HAP-1 (cell line): Measurements from ENCODE around the gene MUL1.
"Not testable (repeated sequence)": the region's sequence is repeated elsewhere in the genome, so short reads cannot be mapped to it uniquely, and the experiment has no call there.

ENCODE experiments used
- DNase-seq, 2 experiments: peaks; one replicate each; pipeline ENCODE4 v3.0.0-alpha.2; 2016 to 2020; ENCODE audit warnings: low spot score in 2 of 2
- H3K27me3 ChIP-seq: fragments of 250-450 bp; sonication (Bioruptor Pico); 2 replicates; pipeline ENCODE4 v1.5.1; 2020; ENCODE audit warnings: low read depth, mild to moderate bottlenecking, moderate library complexity
- H3K36me3 ChIP-seq: fragments of 250-450 bp; sonication (Bioruptor Pico); replicated peaks from 2 replicates; pipeline ENCODE4 v1.5.1; 2020; ENCODE audit warnings: mild to moderate bottlenecking
- H3K4me1 ChIP-seq: fragments of 250-450 bp; sonication (Bioruptor Pico); 2 replicates; pipeline ENCODE4 v1.5.1; 2020; ENCODE audit warnings: mild to moderate bottlenecking
- H3K4me3 ChIP-seq: fragments of 250-450 bp; sonication (Bioruptor Pico); 2 replicates; pipeline ENCODE4 v1.5.1; 2020; ENCODE audit warnings: mild to moderate bottlenecking, moderate library complexity
- H3K9me3 ChIP-seq: fragments of 250-450 bp; sonication (Bioruptor Pico); 2 replicates; pipeline ENCODE4 v1.5.1; 2020; ENCODE audit warnings: mild to moderate bottlenecking, moderate library complexity
- in situ Hi-C: fragments of 300-500 bp; cut with MboI; formaldehyde crosslinking; loops from 3 replicates; pipeline ENCODE4 v1.14.3; 2020; ENCODE audit warnings: low sequenced_read_pairs, inconsistent platforms, mixed read lengths

Gene MUL1

GRCh38 chr1:20499105-20499504 is 8.8 kb downstream of the MUL1 start:
- no peak for DNase-seq
- H3K27me3 ChIP-seq, result no peaks in the 10 kb centered on the region
- H3K4me1 ChIP-seq, result peaks cover 3% of the 10 kb centered on the region; the same call in 1 of the 2 replicates
- H3K4me3 ChIP-seq, result no peak overlapping the region
- H3K9me3 ChIP-seq, result no peaks in the 10 kb centered on the region
- peaks cover 47% of the 10 kb centered on the region for H3K36me3 ChIP-seq
- in situ Hi-C loops, result loop anchor here (5.0 kb wide), 1 partner anchor 582 kb away; no protein-coding TSS in a partner anchor

- Histone ChIP-seq H3K9me3 (no peaks in the 10 kb centered on the region), H3K36me3 (peaks cover 42% of the 10 kb centered on the region), H3K27me3 (no peaks in the 10 kb centered on the region), H3K4me3 (no peak overlapping the region), H3K4me1 (peaks cover 6% of the 10 kb centered on the region; the same call in 1 of the 2 replicates)
- DNase-seq, result no peak
- in situ Hi-C loops, result loop anchor here (5.0 kb wide), 1 partner anchor 581 kb away; no protein-coding TSS in a partner anchor
Observed at GRCh38 chr1:20498116-20498515, 9.8 kb downstream of the MUL1 start.

DNA sequence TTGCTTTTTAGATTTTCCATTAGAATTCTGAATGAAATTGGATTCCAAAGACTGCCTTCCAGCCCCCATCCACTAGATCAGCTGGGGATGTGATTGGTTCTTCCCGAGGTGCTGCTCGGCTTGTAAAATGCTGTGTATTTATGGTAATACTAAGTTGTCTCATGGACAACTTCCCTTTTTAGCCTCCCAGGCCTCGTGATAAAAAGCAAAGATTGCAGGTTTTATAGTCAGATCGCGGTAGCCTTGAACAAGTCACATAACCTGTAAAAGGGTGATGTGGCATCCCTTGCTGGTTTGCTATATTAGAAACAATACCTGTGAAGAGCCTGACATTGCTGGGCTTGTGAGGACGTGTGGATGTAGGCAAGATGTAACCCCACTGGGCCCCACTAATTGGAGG is 10.4 kb downstream of the MUL1 start:
- in situ Hi-C loops, result loop anchor here (5.0 kb wide), 1 partner anchor 580 kb away; no protein-coding TSS in a partner anchor
- DNase-seq, result no peak

GRCh38 chr1:20496725-20497383 is 11.1 kb downstream of the MUL1 start:
- not testable (repeated sequence) for DNase-seq, H3K9me3 ChIP-seq, H3K27me3 ChIP-seq, H3K4me1 ChIP-seq, H3K4me3 ChIP-seq
- in situ Hi-C loops, result loop anchor here (5.0 kb wide), 1 partner anchor 580 kb away; no protein-coding TSS in a partner anchor
- peaks cover 30% of the 10 kb centered on the region for H3K36me3 ChIP-seq

More for the DNA sequence above, 10.4 kb downstream of the MUL1 start:
- Histone ChIP-seq H3K36me3 (peaks cover 36% of the 10 kb centered on the region), H3K27me3 (no peaks in the 10 kb centered on the region), H3K9me3 (no peaks in the 10 kb centered on the region), H3K4me3 (no peak overlapping the region), H3K4me1 (peaks cover 6% of the 10 kb centered on the region; the same call in 1 of the 2 replicates)

- Histone ChIP-seq H3K4me1 (peaks cover 6% of the 10 kb centered on the region; the same call in 1 of the 2 replicates), H3K9me3 (no peaks in the 10 kb centered on the region), H3K27me3 (no peaks in the 10 kb centered on the region), H3K36me3 (peaks cover 24% of the 10 kb centered on the region), H3K4me3 (no peak overlapping the region)
- DNase-seq, result no peak
- in situ Hi-C loops, result loop anchor here (5.0 kb wide), 1 partner anchor 579 kb away; no protein-coding TSS in a partner anchor
Observed at GRCh38 chr1:20496241-20496661, 11.7 kb downstream of the MUL1 start.

DNA sequence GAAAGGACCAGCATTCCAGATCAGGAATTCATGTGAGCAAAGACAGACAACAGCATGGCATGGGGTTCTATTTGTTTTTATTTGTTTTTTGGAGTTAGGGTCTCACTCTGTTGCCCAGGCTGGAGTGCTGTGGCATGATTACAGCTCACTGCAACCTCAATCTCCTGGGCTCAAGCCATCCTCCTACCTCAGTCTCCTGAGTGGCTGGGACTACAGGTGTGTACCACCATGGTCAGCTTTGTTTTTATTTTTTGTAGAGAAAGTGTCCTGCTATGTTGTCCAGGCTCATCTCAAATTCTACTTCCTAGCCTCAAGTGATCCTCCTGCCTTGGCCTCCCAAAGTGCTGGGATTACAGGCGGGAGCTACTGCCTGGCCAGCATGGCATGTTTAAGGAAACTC is 12.3 kb downstream of the MUL1 start:
- peaks cover 6% of the 10 kb centered on the region; the same call in 1 of the 2 replicates for H3K4me1 ChIP-seq
- in situ Hi-C loops, result loop anchor here (5.0 kb wide), 1 partner anchor 578 kb away; no protein-coding TSS in a partner anchor

GRCh38 chr1:20494609-20495311 is 13.2 kb downstream of the MUL1 start:
- no peaks in the 10 kb centered on the region for H3K27me3 ChIP-seq
- H3K4me1 ChIP-seq, result peaks cover 6% of the 10 kb centered on the region; the same call in 1 of the 2 replicates
- H3K4me3 ChIP-seq, result no peak overlapping the region
- DNase-seq, result no peak
- in situ Hi-C loops, result loop anchor here (5.0 kb wide), 3 partner anchors 132 to 577 kb away; no protein-coding TSS in a partner anchor
- peaks cover 9% of the 10 kb centered on the region for H3K36me3 ChIP-seq
- no peaks in the 10 kb centered on the region for H3K9me3 ChIP-seq

More for the DNA sequence above, 12.3 kb downstream of the MUL1 start:
- peaks cover 18% of the 10 kb centered on the region for H3K36me3 ChIP-seq
- no peak overlapping the region for H3K4me3 ChIP-seq
- no peak for DNase-seq
- no peaks in the 10 kb centered on the region for H3K27me3 ChIP-seq
- H3K9me3 ChIP-seq, result no peaks in the 10 kb centered on the region

DNA sequence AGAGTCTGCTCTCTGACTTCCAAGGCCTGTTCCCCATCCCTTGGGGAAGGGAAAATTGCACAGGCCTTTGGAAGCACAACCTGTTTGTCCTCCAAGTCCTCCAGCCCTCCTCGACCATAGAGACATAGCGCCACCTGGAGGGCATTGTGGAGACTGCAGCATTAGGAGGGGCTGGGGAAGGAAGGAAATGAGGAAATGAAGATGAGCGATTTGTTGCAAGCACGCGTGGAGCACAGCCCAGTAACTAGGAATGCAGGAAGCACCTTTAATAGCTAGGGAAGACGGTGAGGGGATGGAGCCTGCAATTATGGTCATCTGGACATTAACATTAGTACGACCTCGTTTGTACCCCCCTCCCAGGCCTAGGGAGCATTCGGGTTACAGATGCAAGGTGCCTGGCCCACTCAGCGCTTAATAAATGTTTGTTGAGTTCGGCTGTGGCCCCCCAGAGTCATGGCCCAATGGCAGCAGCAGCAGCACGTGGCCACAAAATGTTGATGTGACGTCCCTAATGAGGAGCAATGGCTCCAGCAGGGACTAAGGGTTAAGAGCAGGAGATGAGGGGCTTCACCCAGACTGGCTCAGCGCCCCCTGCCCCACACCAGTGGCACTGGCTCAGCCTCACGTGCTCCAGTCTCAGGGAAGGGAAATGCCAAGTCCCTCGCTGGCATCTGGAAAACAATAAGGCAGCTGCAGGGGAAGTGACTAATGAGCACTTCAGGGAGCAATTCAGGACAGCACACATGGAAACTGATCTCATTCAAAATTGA is 13.9 kb downstream of the MUL1 start:
- H3K36me3 ChIP-seq, result peaks cover 1% of the 10 kb centered on the region
- in situ Hi-C loops, result loop anchor here (5.0 kb wide), 2 partner anchors 132 to 277 kb away; no protein-coding TSS in a partner anchor
- peaks cover 6% of the 10 kb centered on the region; the same call in 1 of the 2 replicates for H3K4me1 ChIP-seq
- no peaks in the 10 kb centered on the region for H3K9me3 ChIP-seq
- DNase-seq, result peak; percentile 59 to 90
- no peaks in the 10 kb centered on the region for H3K27me3 ChIP-seq
- H3K4me3 ChIP-seq, result no peak overlapping the region

DNA sequence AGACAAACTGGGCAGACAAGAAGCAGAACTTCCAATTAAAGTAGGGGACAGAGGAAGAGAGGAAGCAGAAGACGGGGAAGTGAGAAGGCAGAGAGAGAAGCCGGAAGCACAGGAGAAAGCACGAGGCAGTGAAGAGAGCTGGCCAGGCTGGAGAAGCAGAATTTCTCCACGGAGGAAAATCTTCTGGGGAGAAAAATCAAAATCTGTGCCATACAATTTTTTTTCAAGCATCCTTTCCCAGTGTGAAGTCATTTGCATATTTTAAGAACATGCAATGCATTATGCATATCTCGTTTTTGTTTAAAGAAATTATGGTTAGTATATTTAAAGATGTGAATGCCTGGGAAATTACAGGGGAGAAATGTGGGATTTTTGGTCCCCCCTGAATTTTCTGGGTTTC is 14.6 kb downstream of the MUL1 start:
- H3K4me1 ChIP-seq, result peaks cover 6% of the 10 kb centered on the region; the same call in 1 of the 2 replicates
- in situ Hi-C loops, result loop anchor here (5.0 kb wide), 2 partner anchors 131 to 276 kb away; no protein-coding TSS in a partner anchor
- DNase-seq, result no peak

DNA sequence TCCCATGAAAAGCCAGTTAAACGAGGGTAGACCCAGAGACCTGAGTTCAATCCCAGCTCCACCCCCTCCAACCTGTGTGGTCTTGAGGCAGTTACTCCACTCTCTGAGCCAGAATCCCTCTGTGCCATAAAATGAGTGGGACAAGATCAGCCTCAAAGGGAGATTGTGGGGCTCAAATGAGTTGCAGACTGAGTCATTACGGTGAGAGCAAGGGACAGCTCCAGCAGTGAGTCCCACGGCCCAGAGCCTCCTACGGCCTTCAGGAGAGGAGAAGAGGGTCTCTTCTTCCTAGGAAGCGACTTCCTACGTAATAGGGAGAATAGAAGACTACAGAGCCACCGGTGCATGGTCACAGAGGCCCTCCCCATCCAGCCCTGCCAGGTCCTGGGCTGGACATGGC is 15.2 kb downstream of the MUL1 start:
- no peaks in the 10 kb centered on the region for H3K27me3 ChIP-seq
- no peak for DNase-seq
- H3K9me3 ChIP-seq, result no peaks in the 10 kb centered on the region
- H3K4me3 ChIP-seq, result no peak overlapping the region
- in situ Hi-C loops, result loop anchor here (5.0 kb wide), 2 partner anchors 130 to 275 kb away; no protein-coding TSS in a partner anchor
- no peaks in the 10 kb centered on the region; the same call in 1 of the 2 replicates for H3K36me3 ChIP-seq
- peaks cover 6% of the 10 kb centered on the region; the same call in 1 of the 2 replicates for H3K4me1 ChIP-seq

More for the DNA sequence above, 14.6 kb downstream of the MUL1 start:
- Histone ChIP-seq H3K4me3 (no peak overlapping the region), H3K36me3 (no peaks in the 10 kb centered on the region; the same call in 1 of the 2 replicates), H3K9me3 (no peaks in the 10 kb centered on the region), H3K27me3 (no peaks in the 10 kb centered on the region)

- peaks cover 6% of the 10 kb centered on the region; the same call in 1 of the 2 replicates for H3K4me1 ChIP-seq
- H3K9me3 ChIP-seq, result no peaks in the 10 kb centered on the region
- in situ Hi-C loops, result loop anchor here (5.0 kb wide), 2 partner anchors 130 to 275 kb away; no protein-coding TSS in a partner anchor
- no peak overlapping the region for H3K4me3 ChIP-seq
- H3K36me3 ChIP-seq, result no peaks in the 10 kb centered on the region
- H3K27me3 ChIP-seq, result peaks cover 6% of the 10 kb centered on the region; the same call in 1 of the 2 replicates
- DNase-seq, result no peak
Observed at GRCh38 chr1:20491866-20492265, 16.1 kb downstream of the MUL1 start.

GRCh38 chr1:20491178-20491577 is 16.8 kb downstream of the MUL1 start:
- DNase-seq, result no peak
- H3K4me3 ChIP-seq, result no peak overlapping the region
- H3K4me1 ChIP-seq, result peaks cover 6% of the 10 kb centered on the region; the same call in 1 of the 2 replicates
- in situ Hi-C loops, result loop anchor here (5.0 kb wide), 2 partner anchors 129 to 274 kb away; no protein-coding TSS in a partner anchor
- H3K27me3 ChIP-seq, result peaks cover 9% of the 10 kb centered on the region; the same call in 1 of the 2 replicates
- H3K36me3 ChIP-seq, result no peaks in the 10 kb centered on the region
- H3K9me3 ChIP-seq, result no peaks in the 10 kb centered on the region

- H3K4me3 ChIP-seq, result no peak overlapping the region
- in situ Hi-C loops, result no loop called here
- no peaks in the 10 kb centered on the region for H3K9me3 ChIP-seq
- H3K27me3 ChIP-seq, result peaks cover 11% of the 10 kb centered on the region; the same call in 1 of the 2 replicates
- DNase-seq, result no peak
- no peaks in the 10 kb centered on the region for H3K36me3 ChIP-seq
- no peaks in the 10 kb centered on the region for H3K4me1 ChIP-seq
Observed at GRCh38 chr1:20487236-20487590, 20.7 kb downstream of the MUL1 start.
